ENCODE measurements around the gene ANXA10. TPM values are rescaled to one million over a fixed set of nuclear protein-coding genes. Genes with fewer than 3 reads are reported as not detected.

Gene ANXA10
- total RNA-seq, 4 donors from 2014 or later: not detected

- Histone ChIP-seq H3K36me3 (no peaks in the 10 kb centered on the region), H3K4me1 (no peaks in the 10 kb centered on the region), H3K27ac (no peak overlapping the region), H3K9me3 (no peaks in the 10 kb centered on the region), H3K27me3 (no peaks in the 10 kb centered on the region), H3K4me3 (no peak overlapping the region)
- no peak for TF ChIP-seq POLR2A (IDR thresholded peaks at IDR 0.05)
- no peak for TF ChIP-seq CTCF (IDR thresholded peaks at IDR 0.05)
- TF ChIP-seq POLR2AphosphoS5 (IDR thresholded peaks at IDR 0.05): no peak
- TF ChIP-seq EP300 (IDR thresholded peaks at IDR 0.05): no peak
- no peak for ATAC-seq
- 83 to 89% methylated on average over 2 of the region's 2 CpGs for WGBS, 2 donors (ENCODE audit: low coverage in 1 of 2)
These were observed 34.6 kb downstream of the ANXA10 start for GRCh38 chr4:168126952-168127351.

GRCh38 chr4:168128601-168129000 is 36.3 kb downstream of the ANXA10 start:
- Histone ChIP-seq H3K27me3 (no peaks in the 10 kb centered on the region), H3K9me3 (no peaks in the 10 kb centered on the region), H3K4me1 (no peaks in the 10 kb centered on the region), H3K4me3 (no peak overlapping the region), H3K36me3 (no peaks in the 10 kb centered on the region), H3K27ac (no peak overlapping the region)
- no peak for TF ChIP-seq POLR2A (IDR thresholded peaks at IDR 0.05)
- no peak for TF ChIP-seq POLR2AphosphoS5 (IDR thresholded peaks at IDR 0.05)
- no peak for TF ChIP-seq EP300 (IDR thresholded peaks at IDR 0.05)
- ATAC-seq: no peak

GRCh38 chr4:168129046-168129772 is 36.9 kb downstream of the ANXA10 start:
- Histone ChIP-seq H3K27me3 (no peaks in the 10 kb centered on the region), H3K36me3 (no peaks in the 10 kb centered on the region), H3K4me1 (no peaks in the 10 kb centered on the region), H3K4me3 (no peak overlapping the region), H3K27ac (no peak overlapping the region), H3K9me3 (no peaks in the 10 kb centered on the region)
- TF ChIP-seq CTCF (IDR thresholded peaks at IDR 0.05) (no peak), POLR2AphosphoS5 (IDR thresholded peaks at IDR 0.05) (no peak), POLR2A (IDR thresholded peaks at IDR 0.05) (no peak), EP300 (IDR thresholded peaks at IDR 0.05) (no peak)
- 46 to 50% methylated on average over 6 of the region's 6 CpGs for WGBS, 2 donors (ENCODE audit: low coverage in 1 of 2)
- ATAC-seq: no peak

- 60 to 61% methylated on average over 2 of the region's 2 CpGs for WGBS, 2 donors (ENCODE audit: low coverage in 1 of 2)
- H3K4me3 ChIP-seq: no peak overlapping the region
- TF ChIP-seq CTCF (IDR thresholded peaks at IDR 0.05) (no peak), POLR2AphosphoS5 (IDR thresholded peaks at IDR 0.05) (no peak), POLR2A (IDR thresholded peaks at IDR 0.05) (no peak), EP300 (IDR thresholded peaks at IDR 0.05) (no peak)
- H3K36me3 ChIP-seq: no peaks in the 10 kb centered on the region
- H3K4me1 ChIP-seq: no peaks in the 10 kb centered on the region
- no peak for ATAC-seq
- no peaks in the 10 kb centered on the region for H3K9me3 ChIP-seq
- H3K27me3 ChIP-seq: no peaks in the 10 kb centered on the region
- no peak overlapping the region for H3K27ac ChIP-seq
These were observed 37.5 kb downstream of the ANXA10 start for GRCh38 chr4:168129802-168130201.

- Histone ChIP-seq H3K4me1 (no peaks in the 10 kb centered on the region), H3K27me3 (no peaks in the 10 kb centered on the region), H3K9me3 (no peaks in the 10 kb centered on the region), H3K27ac (no peak overlapping the region), H3K4me3 (no peak overlapping the region), H3K36me3 (no peaks in the 10 kb centered on the region)
- TF ChIP-seq EP300 (IDR thresholded peaks at IDR 0.05) (no peak), POLR2A (IDR thresholded peaks at IDR 0.05) (no peak), CTCF (IDR thresholded peaks at IDR 0.05) (no peak), POLR2AphosphoS5 (IDR thresholded peaks at IDR 0.05) (no peak)
- no peak for ATAC-seq
These were observed 38.9 kb downstream of the ANXA10 start for GRCh38 chr4:168131196-168131595.
